Measurements from ENCODE around the gene PEX6. TPM values are rescaled to one million over a fixed set of nuclear protein-coding genes. Genes with fewer than 3 reads are reported as not detected.
"Not testable (repeated sequence)": the region's sequence is repeated elsewhere in the genome, so short reads cannot be mapped to it uniquely, and the experiment has no call there.

Gene PEX6
- total RNA-seq, 1 donor from 2014 or later, result 13.1 TPM

- DNase-seq, result not testable (repeated sequence)
Measured at GRCh38 chr6:42998205-42998604, 19.2 kb upstream of the PEX6 start.

DNA sequence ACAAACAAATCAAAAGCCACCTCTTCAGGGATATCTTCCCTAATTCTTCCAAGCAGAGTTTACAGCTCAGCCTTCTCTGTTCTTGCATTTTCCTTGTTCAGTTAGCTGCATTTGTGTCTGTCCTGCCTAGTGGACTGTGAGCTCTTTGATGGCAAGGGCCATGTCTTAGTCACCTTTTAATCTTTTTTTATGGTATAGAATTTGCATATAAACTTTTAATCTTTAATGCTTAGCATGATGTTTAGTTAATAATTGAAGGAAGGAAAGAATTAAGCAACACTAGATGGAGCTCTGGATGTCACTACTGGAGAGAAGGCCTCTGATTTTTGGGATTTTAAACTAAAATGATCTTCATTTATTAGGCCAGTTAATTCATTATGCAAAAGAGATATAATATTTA, 17.5 kb upstream of the PEX6 start:
- no peak for DNase-seq

GRCh38 chr6:42993445-42993844, 14.5 kb upstream of the PEX6 start:
- no peak for DNase-seq

DNA sequence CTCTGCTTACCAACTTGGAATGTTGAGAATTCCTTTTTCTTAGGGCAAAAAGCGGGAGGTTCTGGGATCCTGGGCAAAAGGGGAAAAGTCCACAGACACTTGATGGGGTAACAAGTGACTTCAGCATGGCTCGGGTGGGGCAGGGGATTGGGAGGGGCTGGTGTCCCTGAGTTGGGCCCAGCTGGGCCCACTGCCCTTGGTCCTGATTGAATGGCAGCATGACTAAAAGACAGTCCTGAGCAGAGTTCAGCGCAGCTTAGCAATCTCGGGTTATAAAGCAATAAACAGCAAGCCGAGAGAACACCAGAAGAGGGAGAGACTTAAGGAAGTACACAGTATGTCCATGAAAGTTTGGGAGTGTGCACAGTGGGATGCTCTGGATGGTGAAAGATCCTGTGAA, 10.9 kb upstream of the PEX6 start:
- no peak for DNase-seq

DNA sequence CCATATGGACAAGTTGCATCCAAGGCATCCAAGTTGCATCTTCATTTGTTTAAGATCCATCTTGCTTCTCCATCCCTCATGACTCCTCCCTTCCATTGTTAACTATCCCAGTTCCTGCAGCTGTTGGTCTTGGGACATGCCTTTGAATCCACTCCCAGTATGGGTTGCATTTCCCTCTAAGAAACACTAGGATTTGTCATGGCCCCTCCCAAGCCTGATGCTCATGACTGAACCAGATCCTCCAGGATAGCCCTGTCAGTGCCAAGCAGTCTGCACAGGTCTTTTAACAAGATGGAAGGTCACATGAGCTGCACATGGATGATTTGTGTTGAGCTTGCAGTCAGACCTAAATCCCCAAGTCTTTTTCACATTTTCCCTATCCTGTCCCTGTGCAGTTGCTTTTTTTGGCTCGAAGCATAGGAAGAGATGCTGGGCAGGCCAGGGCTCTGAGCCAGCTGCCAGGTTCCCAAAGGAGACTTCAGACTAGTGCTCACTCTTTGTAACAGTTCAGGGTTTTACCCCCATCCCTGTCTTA, 9.6 kb upstream of the PEX6 start:
- DNase-seq, result no peak

DNA sequence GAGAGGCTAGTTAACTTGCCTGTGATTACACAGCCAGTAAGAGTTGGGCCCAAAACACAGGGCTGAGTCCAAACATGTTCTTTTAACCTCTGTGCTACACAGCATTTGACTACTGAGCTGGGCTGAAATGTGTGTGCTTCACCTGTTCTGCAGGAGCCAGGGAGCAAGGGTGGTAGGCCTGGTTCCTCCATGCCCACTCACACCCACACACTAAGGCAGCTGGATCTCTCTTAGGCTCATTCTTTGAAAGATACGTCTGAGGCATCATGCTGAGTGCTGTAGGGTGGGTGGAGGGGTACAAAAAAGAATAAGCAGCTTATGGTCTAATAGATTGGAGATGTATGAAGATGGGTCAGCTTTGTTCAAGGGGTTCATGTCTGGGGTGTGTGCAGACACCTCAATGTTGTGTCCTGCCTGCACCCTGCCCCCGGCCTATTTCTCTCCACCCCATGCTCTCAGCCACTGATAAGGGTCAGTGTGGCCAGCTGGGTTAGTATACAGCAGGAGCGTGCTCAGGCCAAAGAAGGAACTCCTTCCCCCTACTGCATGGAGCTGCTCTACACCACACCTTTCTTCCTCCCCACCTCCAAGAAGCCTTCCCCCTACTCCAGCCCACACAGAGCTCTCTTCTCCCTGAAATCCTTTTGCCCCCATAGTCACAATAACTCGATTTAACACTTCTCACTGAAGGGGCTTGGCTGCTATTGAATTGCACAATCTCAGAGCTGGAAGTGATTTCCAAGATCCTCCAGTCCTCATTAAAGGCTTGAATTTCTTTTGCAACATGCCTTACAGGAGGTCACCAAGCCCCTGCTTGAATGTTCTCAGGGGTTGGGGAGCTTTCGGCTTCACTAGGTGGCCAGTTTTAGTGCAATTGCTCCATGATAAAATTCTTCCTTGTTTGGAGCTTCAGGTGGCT, 8.8 kb upstream of the PEX6 start:
- no peak for DNase-seq

DNA sequence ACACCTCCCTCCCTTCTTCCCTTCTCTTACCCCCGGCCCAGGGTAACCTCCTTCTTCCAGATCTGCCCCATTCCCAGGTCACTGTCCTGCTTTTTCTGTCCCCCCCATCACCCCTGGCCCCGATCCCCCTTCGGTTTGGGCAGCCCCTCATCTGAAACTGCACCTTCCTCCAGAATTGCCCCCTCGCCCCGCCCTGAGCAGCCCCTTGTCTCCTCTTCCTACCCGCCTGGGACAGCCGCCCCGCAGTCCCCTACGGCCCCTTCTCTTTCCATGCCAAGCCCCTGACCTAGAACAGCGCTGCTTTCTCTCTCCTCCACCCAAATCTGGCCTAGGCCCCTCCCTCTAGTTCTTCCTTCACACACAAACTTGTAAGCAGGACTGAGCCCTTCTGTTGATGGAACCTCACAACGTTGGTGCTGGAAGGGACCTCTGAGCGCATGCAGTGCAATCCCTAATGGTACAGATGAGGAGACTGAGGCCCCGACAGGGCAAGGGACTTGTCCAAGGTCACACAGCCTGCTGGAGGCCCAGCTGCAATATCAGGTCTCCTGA, 6.0 kb upstream of the PEX6 start:
- no peak for DNase-seq

DNA sequence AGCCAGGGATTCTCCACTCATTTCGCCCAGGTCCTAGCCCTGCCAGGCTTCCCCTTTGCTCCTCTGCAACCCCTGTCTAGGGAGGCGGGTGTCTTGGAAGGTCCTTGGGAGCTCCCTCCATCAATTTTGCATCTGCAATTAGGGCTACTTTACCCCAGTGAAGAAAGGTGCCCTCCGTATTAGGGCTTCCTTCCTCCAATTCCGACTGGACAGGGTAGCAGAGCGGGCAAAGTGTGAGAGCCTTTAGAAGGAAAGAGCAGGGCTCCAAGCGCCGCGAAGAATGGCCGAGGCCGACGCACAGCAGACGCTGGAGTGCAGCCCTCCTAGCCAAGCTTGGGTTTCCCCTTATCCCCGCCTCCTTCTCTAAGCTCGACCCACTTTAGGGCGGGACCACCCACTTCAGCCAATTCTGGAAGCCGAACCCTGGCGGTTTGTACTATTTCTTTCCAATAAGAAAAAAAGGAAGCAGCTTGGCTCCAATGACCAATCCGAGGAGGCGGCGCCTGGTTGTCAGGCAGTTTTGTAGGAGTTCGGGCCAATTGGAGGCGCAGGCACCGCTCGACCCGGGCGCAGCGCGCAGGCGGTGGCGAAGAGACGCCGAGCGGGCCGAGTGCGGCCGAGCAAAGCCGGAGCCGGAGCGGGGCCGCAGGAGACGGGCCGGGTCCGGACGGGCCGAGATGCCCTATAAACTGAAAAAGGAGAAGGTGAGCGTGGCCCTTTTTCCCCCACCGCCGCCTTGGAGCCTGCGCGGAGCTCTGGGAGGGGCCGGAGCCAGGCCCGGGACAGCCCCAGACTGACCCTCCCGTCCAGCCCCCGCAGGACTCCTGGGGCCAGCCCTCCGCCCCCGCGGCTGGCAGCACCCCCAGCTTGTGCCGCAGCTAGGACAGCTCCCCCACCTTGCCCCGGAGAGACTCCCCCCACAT, 5.3 kb upstream of the PEX6 start, which contains the start of gene PPP2R5D:
TSS of gene PPP2R5D (plus strand) at position 570 of the 923 bp plus-strand sequence. CDS start at position 678, 108 bp downstream.
- peak; percentile 98 for DNase-seq

- DNase-seq, result no peak
Measured at GRCh38 chr6:42981836-42982235, 2.9 kb upstream of the PEX6 start.

DNA sequence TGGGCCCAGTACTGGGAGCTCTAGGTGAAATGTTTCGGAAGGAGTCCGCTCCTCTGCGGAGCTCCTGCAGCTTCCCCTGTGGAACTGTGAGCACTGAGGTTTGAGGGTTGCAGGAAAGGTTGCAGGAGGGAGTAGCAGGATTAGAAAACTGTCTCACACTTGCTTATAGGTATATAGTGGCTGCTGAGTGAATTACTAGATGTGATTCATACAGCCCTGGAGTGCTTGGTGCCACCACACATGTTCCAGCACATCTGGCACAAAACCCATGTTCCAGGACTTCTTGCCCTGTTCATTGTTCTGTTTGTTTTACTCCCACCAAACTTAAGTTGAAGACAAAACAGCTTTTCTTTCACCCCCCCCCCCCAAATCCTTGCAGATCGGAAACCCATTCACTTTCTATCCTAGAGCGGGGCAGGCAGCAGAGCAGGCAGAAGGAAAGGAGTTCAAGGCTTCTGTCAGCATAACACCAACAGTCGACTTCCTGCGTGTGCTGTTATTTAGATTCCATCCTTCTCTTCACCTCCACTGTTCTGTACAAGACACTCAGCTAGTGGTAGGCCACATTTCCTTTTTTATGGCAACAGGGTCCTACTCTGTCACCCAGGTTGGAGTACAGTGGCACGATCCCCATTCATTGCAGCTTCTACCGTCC, 669 bp upstream of the PEX6 start:
- peak; percentile 57 for DNase-seq

- no peak for DNase-seq
Measured at GRCh38 chr6:42978487-42978838, 518 bp downstream of the PEX6 start.

- no peak for DNase-seq
Measured at GRCh38 chr6:42974919-42975505, 4.0 kb downstream of the PEX6 start.

DNA sequence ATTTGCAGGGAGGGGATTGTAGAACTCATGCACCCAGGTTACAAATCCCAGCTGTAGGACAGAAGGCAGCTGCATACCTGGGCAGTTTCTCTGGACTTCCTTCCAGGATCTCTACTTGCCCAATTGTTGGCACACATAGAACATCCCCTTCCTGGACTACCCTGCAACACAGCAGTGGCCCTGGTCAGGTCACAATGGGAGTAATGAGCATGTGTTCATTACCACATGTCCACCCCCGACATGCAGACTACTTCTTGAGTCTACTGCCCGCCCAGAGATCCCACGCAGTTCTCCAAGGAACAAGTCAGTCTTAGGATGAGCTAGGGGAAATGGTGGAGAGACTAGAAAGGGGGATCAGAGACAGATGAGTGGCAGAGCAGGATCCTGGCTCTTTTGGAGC, 5.1 kb downstream of the PEX6 start:
- DNase-seq, result no peak

DNA sequence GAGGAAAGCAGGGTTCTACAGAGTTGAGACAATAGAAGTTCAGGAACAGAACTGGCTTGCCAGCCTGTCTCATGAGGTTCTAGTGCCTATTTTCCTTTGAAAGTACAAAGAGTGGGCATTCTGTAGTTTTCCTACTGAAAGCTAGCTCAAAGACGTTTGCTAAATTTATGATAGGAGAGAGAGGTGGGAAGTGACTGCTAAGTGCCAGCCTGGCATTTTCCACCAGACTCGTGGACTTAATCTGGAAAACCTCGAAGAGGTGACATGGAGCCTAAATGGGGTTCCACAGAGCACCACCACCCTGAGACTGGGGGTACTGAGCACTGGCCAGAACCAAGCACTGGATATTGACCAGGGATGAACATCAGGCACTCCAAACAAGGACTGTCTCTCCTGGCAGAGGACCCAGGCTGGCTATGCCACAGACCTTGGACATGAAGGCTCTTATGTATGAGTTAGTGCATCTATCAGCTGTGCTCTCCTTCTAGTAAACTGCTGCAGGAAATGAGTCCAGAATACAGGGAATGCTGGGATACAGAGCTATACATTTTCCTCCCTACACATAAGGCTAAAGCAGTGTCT, 7.1 kb downstream of the PEX6 start:
- DNase-seq, result no peak

- DNase-seq, result no peak
Measured at GRCh38 chr6:42970871-42971612, 7.9 kb downstream of the PEX6 start.

GRCh38 chr6:42969934-42970333, 9.0 kb downstream of the PEX6 start:
- no peak for DNase-seq

DNA sequence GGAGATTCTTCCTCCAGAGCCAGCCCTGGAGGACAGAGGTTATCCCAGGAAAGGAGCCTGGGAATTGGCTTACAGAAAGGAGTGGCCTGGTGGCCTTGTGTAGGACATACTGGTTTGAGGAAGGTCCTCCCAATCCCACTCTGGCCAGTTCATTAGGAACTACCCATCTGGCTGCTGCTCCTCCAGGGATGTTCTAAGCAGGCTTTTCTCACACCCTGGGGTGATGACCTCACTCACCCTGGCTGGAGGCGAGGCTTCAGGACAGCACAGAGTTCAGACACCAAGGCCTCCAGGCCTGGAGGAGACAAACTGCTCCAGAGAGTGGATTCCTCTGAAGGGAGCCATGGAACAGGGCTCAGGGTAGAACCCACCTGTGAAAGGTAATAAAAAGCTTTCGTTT, 9.6 kb downstream of the PEX6 start:
- DNase-seq, result no peak

GRCh38 chr6:42968783-42969182, 10.2 kb downstream of the PEX6 start:
- no peak for DNase-seq

DNA sequence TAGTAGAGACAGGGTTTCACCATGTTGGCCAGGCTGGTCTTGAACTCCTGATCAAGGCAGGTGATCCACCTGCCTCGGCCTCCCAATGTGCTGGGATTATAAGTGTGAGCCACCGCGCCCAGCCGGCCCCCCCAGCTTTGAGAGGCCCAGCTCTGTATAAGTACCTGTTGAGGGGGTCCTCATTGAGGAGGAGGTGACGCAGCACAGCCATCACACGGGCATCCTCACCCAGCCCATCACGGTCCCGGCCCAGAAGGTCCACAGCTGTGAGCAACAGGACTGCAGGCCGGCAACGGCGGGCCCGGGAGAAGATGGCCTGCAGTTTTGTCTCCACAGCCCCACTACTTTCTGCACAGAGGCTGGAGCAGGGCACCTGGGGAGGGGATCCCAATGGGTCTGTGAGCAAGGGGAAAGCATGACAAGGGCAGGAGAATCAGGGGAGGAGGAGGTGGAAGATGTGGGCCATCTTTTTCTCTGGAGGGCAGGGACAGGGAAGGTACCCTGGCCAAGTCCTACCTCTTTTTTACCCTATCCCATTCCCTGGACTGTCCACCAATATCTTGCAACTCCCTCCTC, 10.8 kb downstream of the PEX6 start:
- DNase-seq, result no peak

DNA sequence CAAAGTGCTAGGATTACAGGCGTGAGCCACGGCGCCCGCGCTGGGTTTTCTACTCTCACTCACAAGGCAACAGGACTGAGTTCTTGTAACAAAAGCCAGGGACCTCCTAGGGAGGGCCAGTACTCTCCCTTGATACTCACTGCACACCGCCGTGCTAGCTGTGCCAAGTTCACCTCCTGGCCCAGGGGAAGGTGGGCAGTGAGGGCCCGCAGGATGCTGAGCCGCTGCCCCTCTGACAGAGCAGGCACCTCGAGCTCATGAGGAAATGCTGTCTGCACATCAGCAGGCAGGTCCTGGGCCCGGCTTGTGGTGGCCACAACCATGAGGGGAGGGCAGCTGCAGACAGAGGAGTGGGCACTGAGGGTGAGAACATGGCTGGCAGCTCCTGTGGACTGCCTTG, 11.8 kb downstream of the PEX6 start:
- DNase-seq, result no peak

All from skin of body (tissue), 2 donors.